GM08714 (cell line): ENCODE results near the gene KRTAP10-9.
"Not testable (repeated sequence)": the region's sequence is repeated elsewhere in the genome, so short reads cannot be mapped to it uniquely, and the experiment has no call there.

ENCODE experiments used
- H3K4me3 ChIP-seq: fragments of 200-500 bp; sonication (Bioruptor generic); 2 replicates; pipeline ENCODE4 v1.5.1; 2014; ENCODE audit warnings: mild to moderate bottlenecking, low read length, inconsistent platforms
- ZNF274 ChIP-seq: IDR thresholded peaks from 2 replicates; pipeline ENCODE4 v1.6.1; 2012; ENCODE audit warnings: mild to moderate bottlenecking, low read depth, low read length

Gene KRTAP10-9

DNA sequence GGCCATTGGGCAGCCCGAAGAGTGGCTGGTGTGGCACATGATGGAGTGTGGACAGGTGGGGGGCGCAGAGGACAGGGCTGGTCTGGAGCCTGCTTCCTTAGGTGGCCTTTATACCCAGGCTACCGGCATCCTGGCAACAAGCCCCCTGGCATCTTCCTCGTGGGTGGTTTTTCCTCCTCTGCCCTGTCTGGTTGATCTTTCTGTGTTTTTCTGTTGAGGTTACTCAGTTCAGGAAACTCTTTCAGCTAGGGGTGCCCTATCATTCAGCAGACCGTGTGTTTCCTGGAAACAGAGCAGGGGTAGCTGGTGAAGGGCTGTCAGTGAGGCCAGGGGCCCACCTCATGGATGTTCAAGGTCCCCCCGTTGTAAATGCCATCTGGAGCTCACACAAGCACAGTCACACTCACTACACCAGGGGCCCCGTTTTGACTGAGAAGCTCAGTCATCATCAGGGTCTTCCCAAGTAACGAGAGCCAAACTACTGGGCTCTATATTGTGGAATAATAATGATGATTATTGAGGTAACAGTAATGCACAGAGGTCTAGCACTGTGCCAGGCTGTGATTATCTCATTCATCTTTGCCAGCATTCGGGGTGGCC, 27.8 kb downstream of the KRTAP10-9 start, which contains the start of gene KRTAP12-4:
Gene KRTAP12-4 (minus strand): TSS at position 84 of the 600 bp plus-strand sequence. CDS start 45 bp downstream, at position 39.
- no peak for TF ChIP-seq ZNF274
- no peak within 1 kb of the TSS for H3K4me3 ChIP-seq

DNA sequence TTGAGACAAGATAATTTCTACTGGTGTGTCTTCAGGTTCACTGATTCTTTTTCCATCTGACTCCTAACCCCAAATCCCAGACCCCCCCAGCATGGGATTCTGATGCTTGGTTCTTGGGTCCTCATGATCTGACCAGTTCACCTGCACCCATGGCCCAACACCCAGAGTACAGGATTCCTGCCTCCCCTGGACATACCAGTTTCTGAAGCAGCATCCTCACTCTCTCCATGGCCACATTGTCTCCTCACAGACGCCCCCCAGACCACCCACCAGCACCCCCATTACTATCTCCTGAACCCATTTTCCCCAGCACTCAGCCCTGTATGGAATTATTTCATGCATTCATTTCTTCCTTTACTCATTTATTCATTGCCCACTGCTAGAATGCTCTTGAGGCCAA, 30.0 kb downstream of the KRTAP10-9 start:
- TF ChIP-seq ZNF274 = no peak
- H3K4me3 ChIP-seq = no peak overlapping the region

GRCh38 chr21:44657635-44658540, 31.0 kb downstream of the KRTAP10-9 start, which contains the start of gene KRTAP12-3:
TSS of gene KRTAP12-3 (plus strand) at chr21:44657932. CDS start at chr21:44657980, 48 bp downstream.
- no peak within 1 kb of the TSS for H3K4me3 ChIP-seq
- TF ChIP-seq ZNF274 = no peak

- H3K4me3 ChIP-seq = no peak overlapping the region
- no peak for TF ChIP-seq ZNF274
These were observed 31.6 kb downstream of the KRTAP10-9 start for GRCh38 chr21:44658541-44658910.

DNA sequence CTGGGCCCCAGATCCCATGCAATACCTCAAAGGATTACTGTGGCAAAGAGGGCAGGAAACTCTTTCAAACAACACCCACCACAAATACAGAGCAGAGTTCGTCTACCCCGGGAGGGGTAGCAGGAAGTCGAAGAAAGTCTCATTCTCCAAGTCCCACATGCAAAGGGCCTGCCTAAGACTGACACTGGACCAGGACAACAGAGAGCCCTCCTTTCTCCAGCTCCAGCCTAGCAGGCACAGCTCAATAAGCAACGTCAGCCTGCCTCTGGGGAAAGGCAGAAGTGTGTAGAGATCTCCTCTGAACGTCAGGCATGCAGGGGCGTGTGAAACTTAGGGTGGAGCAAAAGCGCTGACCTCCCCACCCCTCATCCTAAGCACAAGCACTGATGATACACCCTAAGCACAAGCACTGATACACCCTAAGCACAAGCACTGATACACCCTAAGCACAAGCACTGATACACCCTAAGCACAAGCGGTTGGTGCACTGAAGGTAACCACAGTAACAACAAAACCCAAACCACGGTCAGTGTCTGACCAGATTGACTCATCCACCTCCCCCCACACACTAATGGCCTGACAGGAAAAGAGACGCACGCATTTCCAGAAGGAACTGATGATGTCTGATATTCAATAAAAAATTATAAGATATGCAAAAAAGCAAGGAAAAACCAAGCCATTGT, 32.2 kb downstream of the KRTAP10-9 start:
- no peak overlapping the region for H3K4me3 ChIP-seq
- TF ChIP-seq ZNF274 = no peak

DNA sequence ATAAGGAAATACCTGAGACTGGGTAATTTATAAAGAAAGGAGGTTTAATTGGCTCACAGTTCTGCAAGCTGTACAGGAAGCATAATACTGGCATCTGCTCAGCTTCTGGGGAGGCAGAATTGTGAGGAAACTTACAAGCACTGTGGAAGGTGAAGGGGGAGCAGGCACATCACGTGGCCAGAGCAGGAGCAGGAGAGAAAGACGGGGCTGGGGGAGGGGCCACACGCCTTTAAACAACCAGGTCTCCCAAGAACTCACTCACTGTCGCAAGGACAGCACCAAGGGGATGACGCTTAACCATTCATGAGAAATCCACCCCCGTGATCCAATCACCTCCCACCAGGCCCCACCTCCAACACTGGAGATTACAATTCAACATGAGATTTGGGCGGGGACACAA, 34.7 kb downstream of the KRTAP10-9 start:
- not testable (repeated sequence) for H3K4me3 ChIP-seq

DNA sequence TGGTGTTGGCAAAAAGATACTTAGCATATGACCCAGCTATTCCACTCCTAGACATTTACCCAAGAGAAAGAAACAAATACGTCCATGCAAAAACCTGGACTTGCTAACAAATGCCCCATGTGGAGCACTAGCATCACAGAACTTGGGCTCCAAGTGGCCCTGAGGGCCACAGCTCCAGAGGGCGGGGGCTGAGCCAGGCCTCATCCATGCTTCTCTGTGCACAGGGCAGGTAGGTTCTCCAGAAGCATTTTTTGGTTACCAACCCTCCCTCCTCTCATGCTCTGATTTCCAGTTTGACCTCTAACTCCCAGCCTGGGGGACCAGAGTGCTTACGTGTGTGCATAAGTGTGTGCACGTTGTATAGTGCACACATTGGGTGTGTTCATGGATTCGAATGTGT, 37.8 kb downstream of the KRTAP10-9 start:
- no peak for TF ChIP-seq ZNF274
- H3K4me3 ChIP-seq = no peak overlapping the region

GRCh38 chr21:44666401-44667320, 39.8 kb downstream of the KRTAP10-9 start, which contains the start of gene KRTAP12-2:
TSS of gene KRTAP12-2 (minus strand) at chr21:44666927. CDS start at chr21:44666886, 41 bp downstream.
- H3K4me3 ChIP-seq = no peak within 1 kb of the TSS
- TF ChIP-seq ZNF274 = no peak

DNA sequence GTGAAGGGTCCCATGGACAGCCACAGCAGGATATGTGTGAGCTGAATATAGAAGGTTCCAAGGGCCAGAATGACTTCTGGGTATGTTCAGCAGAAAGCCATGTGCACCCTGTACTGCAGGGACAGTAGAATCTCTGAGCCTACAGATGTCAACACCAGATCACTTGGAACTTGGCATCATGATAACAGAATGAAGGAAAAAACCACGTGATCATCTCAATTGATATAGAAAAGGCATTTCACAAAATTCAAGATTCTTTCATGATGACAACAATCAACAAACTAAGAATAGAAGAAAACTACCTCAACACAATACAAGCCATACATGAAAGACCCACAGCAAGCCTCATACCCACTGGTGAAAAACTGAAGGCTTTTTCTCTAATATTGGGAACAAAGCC, 40.7 kb downstream of the KRTAP10-9 start:
- TF ChIP-seq ZNF274 = no peak
- H3K4me3 ChIP-seq = no peak overlapping the region

DNA sequence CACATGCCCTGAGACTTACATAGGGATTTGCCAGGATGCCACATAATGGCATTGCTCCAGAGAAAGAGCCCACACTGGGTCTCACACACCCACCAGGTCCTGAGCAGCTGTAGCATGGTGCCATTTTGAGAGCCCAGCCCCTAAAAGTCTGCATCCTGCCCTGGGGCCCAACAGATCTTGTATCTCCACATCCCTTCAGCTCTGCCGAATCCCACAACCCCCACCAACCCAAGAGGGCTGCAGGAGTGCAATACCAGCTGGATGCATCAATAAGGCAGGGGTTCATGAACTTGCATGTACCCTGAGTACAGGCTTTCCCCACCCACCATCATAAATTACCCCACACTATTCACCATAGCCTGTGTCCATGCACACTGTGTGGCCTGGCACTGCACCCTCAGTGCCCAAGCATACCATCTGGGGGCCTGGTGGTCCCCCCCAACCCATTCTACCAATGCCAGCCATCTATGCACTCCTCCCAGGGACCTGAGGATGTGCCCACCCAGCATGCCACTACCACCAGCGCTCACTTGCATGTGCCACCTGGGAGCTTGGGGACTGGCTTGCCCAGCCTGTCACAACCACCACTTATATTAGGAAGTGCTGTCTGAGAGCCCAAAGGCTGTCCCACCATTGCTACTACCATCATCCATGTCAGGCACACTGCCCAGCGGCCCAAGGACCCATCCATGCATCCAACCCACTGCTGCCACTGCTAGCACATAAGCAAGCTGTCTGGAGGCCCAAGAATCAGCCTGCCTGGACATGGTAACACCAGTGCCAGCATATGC, 43.9 kb downstream of the KRTAP10-9 start:
- H3K4me3 ChIP-seq = no peak overlapping the region
- TF ChIP-seq ZNF274 = no peak

DNA sequence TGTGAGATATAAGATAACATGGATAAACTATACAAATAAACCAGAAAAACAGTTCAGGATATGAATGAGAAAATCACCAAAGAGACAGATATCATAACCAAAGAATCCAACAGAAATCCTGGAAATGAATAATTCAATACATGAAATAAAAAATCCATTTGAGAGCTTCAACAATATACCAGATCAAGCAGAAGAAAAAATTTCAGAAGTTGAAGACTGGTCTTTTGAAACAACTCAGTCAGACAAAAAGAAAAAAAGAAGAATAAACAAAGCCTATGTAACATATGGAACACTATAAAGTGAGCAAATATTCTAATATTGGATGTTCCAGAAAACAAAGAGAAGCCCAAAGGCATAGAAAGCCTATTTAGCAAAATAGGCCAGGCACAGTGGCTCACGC, 45.0 kb downstream of the KRTAP10-9 start:
- TF ChIP-seq ZNF274 = no peak

DNA sequence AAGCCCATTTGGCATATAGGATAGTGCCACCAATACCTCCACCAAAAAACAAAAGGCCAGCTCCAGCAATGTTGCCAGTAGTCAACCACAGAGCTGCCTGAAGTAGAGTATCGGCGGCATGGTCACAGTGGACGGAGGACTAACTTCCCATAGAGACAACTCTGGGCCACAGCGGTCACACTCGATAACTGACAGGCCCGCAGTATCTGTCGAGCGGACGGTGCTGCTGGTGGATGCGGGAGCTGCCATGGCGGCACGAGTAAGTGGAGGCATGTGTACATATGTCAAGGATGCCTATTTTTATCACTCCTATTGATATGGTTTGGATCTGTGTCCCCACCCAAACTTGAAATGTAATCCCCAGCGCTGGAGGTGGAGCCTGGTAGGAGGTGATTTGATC, 51.0 kb downstream of the KRTAP10-9 start:
- H3K4me3 ChIP-seq = no peak overlapping the region

More for the DNA sequence above, 45.0 kb downstream of the KRTAP10-9 start:
- H3K4me3 ChIP-seq = no peak overlapping the region

More for the DNA sequence above, 51.0 kb downstream of the KRTAP10-9 start:
- TF ChIP-seq ZNF274 = no peak
